NCI-H345 (cell line): ENCODE data around the gene SMIM43.

Source experiments
- DNase-seq: peaks from one replicate; lab custom pipeline; 2025; lab: John Stamatoyannopoulos, UW

Gene SMIM43

DNA sequence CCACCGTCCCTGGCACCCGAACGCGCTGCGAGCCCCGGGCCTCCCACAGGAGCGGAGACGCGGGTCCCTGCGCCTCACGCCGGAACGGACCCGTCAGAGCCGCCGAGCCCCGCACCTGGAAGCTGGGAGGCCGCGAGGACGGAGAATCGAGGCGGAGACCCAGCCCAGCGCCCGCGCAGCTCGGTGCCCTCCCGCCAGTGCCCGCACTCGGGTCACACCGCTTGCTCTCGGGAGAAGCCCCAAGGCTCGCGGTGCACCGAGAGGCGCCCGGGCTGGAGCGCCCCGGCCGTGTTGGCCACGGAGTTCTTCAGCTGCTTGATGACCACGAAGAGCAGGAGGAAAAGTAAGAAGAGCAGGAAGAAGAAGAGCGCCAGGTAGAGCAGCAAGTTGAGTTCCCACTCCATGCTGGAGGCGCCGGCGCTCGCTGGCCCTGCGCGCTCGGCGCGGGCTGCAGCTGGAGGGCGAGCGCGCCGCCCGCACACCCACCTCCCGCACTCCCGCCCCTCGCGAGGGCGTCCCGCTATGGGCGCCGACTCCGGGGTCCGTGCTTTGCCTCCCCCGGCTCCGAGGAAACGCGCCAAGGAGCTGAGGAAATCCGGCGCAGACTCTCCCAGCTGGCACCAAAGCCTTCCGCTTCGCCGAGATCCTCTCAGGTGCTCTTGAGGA lies at the start of gene SMIM43:
TSS of gene SMIM43 (minus strand) at position 463 of the 666 bp plus-strand sequence. CDS start at position 404, 59 bp downstream.
- no peak for DNase-seq

DNA sequence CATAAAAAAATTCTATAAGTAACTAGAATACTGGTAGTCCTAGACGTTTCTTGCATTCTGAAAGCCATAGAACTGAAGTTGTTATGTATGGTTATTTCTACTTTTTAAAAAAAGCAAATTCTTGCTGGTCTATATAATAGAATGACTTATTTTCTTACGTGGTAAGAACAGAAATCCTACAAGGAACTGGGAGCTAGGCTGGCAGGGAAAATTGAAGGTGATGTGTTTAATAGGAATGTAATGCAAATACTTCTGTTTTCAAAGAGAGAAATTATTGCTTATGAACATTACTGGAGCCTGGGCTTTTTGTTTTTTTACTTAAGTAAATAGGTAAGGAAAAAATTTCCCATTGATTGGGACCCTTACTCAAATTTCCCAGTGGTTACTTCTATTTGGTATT lies 49.8 kb upstream of the SMIM43 start:
- DNase-seq, result no peak

DNA sequence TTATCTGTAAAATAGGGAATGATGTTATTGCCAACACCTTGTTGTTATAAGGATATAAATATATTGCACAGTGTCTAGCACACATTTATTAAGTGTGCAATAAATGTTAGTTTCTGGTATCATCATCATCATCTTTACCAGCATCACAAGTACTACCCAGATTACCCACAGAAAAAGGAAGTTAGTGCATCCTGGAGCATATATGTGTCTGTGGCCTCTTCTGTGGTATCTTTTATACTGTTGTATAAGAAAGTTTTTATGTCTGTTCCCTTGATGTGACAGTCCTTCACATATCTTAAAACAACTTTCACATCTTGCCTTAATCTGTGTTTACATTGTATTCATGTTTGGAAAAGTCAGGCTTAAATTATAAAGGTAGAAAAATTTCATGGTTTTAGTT lies 46.2 kb upstream of the SMIM43 start:
- DNase-seq, result no peak

DNA sequence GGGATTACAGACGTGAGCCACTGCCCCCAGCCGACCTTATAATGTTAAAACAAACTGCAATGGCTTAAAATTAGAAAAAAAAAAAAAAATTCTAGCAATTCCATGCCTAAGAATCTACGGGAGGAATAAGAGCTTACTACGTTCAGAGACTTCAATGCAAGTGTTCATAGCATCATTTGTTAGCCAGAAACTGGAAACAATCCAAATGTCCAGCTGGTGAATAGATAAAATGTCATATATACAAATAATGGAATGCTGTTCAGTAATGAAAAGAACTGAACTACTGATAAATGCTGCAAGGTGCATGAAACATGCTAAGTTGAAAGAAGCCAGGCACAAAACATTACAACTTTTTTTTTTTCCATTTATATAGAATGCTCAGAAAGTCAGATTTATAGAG lies 41.4 kb upstream of the SMIM43 start:
- DNase-seq, result no peak

DNA sequence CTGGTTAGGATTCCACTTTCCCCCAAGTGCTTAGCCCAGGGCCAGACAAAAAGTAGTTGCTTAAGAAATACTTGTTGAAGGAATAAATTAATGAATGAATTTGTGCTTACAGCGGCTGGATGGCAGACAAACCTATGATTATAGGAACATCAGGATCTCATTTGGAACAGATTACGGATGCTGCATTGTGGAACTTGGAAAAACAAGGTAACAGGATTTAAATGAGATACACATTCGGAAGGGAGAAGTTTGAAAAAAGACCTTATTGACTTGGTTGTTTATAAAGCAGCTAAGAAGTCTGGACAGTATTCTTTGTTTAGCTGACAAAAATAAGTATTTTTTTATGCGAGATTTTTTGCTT lies 36.7 kb upstream of the SMIM43 start:
- no peak for DNase-seq

DNA sequence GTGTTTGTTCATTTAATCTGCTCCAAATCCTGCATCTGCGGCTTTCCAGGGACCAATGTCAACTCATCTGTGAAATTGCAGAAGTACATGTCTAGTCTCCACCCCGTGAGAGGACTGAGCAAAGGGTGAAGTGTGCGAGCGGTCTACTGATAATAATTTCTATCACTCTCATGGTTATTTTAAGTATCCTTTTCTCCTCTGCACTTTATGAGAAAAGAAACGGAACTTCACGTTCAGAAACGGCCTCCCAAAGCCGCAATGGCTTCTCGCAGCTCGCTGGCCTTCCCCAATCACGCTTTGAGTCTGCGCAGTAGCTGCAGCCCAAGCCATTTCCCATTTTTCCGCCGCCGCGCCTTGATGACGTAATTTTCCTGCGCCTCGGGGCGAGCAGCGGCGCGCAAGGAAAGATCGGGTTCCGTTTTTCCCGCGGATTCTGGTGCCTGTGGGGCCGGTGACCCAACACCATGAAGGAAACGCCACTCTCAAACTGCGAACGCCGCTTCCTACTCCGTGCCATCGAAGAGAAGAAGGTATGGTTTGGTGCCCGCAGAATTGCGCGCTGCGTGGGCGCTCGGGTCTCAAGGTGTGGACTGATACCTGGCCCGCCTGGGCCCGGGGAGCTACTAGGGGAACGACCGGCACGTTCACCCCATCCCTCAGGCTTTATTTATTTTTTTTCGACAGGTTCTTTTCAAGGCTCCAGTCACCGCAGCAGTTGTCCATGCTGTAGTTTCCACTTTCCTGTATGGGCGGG lies 36.2 kb upstream of the SMIM43 start, which contains the start of gene EXOSC9:
TSS of gene EXOSC9 (plus strand) at position 363 of the 754 bp plus-strand sequence. CDS start at position 465, 102 bp downstream.
- DNase-seq, result peak; percentile 90

DNA sequence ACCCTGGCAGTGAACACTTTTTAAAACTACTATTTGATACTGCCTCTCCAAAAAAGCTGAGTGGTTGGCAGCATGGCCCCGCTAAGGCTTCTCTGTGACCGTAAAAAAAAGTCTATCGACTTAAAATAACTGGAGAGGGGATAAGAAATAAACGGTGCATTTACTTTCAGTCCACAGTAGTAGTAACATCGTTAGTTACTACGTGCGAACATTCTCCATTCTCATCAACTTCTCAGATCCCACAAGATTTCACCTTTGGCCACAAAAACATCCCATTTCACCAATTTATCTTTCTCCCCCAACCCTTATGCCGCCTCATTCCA lies 35.6 kb upstream of the SMIM43 start:
- DNase-seq, result no peak

DNA sequence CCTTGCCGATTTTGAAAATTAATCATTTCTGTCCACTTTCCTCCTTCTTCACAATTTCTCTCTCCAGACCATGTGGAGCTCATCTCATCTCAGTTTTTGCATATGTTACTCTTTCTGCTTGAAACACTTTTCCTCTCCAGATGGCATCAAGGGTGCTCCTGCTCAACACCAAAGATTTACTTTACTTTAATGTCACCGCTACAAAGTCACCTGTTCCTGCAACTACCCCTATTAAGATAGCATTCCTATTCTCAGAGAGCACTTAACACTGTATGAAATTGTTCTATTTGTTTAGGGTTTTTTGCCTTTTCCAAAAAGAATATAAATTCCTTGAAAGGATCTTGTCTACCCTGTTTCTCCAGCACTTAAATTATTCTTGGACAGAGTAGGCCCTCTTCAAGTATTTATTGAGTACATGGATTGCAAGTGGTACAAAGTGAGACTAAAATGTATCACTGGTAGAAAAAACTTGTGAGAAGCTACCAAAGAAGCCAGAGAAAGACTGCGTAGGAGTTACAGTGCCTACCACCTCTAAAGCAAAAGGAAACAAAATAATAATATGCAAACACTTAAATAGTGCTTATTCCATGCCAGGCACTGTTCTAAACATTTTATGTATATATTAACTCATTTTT lies 35.0 kb upstream of the SMIM43 start:
- no peak for DNase-seq

DNA sequence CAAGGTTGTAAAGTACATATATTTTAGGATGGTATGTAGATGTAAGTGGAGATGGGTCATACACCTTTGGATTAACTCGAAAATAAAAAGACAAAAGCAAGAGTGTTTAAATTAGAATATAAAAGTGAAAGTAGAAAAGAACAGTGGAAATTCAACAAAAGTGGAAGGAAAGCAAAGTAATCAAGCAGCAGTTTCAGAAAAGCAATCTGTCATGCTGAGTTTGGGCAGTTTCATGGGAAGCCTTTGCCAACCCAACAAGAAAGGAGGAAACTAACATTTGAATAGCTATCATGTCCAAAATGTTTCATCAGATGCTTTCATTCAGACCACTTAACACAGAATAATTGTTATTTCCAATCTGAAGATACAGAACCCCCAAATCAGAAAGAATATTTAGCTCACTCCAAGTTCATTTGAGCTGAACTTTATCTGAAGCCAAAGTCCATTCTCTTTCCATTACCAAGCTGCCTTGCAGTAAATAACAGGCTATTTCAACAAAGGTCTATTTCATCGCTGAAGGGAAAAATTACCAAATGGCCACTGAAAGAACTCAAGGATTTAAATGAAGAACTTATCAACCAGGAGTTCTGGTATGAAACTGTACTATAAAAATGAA lies 34.4 kb upstream of the SMIM43 start:
- DNase-seq, result no peak

DNA sequence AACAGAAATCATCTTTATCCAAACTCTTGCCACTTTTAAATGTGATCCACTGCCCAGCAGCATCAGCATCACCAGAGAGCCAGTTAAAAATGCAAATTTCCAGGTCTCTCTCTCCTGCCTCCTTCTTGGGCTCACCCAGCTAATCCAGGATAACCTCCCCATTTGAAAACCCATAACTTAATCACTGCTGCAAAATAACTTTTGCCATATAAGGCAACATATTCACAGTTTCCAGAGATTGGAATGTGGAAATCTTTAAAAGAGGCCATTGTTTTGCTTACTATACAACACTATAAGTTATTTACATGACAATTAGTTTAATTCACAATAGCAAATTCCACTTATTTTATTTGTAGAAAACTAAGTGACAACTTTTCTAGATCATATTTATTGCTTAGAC lies 31.3 kb upstream of the SMIM43 start:
- DNase-seq, result no peak

DNA sequence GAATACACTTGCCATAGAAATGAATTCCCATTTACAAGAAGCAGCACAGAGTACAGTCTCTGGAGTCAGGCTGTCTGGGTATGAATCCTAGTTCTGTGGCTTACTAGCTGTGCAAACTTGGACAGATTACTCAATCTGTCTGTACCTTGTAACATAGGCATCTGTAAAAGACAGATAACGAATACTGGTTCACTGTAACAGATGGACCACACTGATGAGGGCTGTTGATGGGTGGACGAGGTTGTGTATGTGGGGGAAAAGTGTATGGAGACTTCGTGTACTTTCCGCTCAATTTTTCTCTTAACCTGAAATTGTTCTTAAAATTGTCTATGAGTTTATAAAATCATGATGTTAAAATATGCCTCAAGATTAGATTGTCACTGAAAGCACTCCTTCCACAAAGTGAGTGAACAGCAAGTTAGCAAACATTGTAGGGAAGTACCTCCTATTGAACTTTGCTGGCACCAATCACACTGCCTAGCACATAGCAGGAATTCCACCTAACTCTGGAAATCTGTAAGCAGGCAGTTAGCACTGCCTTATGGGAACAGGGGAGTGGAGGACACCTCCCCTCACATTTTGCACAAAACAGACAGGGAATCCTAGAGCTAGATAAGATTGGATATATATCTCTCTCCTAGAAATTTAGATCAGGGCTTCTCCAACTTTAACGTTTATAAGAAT lies 29.7 kb upstream of the SMIM43 start:
- no peak for DNase-seq

DNA sequence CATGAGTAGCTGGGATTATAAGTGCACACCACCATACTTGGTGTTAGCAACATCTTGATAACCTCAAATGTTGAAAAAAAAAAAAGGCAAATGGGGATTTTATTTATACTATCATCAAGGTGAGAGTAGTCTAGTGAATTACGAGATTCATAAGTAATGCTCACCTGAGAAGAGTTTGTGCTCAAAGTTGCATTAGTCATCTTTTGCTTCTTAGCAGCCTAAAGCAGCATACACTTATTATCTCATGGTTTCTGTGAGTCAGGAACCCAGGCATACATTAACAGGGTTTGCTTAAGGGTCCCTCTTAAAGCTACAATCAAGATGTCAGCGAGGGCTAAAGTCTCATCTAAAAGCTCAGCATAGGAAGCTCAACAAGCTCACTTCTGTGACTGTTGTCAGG lies 28.0 kb upstream of the SMIM43 start:
- no peak for DNase-seq

DNA sequence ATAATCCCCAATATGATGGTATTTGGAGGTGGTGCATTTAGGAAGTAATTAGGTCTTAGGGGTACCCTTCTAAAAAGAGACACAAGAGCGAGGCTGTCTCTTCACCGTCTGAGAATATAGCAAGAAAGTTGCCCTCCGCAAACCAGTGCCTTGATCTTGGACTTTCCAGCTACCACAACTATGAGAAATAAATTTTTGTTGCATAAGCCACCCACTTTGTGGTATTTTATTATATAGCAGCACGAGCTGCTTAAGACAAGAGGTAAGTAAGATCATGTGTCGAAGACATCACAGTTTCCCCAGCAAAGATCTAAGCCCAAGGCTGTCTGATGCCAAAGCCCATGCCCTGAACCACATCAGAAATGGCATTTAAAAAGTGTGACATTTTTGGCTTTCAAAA lies 26.5 kb upstream of the SMIM43 start:
- no peak for DNase-seq

DNA sequence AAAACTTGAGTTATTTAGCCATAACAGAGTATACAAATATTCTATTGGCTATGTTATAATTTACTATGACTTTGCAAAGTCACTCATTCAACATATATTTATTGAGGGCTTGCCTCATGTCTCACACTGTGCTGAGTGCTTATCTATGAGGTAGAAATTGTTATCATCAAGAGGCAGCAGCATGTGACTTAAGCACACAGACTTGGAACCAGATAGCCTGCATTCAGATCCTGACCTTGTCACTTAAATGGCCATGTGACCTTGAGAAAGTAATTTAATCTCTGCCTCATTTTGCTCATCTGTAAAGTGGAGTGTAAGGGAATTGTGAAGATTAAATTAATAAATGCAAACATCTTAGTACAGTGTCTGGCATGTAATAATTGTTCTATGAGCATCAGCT lies 26.0 kb upstream of the SMIM43 start:
- no peak for DNase-seq

DNA sequence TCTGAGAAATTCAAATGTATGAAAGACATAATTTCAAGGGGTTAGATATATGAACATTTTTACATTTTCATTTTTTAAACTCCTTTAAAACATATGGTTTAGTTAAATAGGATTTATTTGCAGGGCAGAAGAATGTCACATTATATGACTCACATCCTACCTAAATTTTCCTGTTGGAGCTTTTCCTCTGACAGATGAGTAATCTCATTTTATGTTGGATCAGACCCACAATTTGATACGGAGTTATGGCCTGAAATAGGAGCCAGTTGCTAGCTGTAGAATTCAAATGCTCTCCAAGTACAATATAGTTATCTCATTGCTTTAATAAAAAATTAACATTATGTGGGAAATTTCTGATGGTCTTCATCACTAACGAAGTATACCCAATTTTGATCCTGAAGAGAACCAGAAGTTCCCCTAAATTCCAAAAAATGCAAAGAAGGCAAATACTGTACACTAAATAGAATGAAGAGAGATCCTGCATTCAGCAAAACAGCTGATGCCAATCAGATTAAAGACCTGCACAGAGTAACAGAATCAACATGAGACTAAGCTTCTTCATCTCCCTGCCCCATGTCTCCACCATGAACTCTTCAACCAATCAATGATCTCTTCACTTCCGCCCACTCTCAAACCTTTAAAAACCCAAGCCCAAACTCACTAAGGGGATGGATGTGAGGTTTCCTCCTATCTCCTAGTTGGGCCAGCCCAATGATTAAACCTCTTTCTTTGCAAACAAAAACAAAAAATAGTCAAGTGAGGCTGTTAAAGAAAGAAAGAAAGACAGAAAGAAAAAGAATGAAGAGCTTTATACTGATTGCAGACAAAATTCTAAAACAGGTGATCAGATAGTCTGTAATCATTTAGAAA lies 25.2 kb upstream of the SMIM43 start:
- no peak for DNase-seq

DNA sequence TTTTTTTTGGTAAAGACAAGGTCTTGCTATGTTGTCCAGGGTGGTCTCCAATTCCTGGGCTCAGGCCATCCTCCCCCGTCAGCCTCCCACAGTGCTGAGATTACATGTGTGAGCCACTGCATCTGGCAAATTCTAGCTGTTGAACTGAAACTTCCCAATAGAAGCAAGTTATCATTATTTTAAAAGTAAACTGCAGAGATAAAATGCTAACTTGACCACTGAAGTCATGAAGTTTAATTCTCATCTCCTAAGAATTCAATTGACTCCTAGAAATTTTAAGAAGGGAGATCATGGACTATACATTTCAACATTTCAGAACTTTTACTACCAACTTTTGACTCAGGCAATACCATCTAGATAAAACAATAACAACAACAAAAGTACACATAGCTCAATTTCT lies 24.5 kb upstream of the SMIM43 start:
- no peak for DNase-seq

DNA sequence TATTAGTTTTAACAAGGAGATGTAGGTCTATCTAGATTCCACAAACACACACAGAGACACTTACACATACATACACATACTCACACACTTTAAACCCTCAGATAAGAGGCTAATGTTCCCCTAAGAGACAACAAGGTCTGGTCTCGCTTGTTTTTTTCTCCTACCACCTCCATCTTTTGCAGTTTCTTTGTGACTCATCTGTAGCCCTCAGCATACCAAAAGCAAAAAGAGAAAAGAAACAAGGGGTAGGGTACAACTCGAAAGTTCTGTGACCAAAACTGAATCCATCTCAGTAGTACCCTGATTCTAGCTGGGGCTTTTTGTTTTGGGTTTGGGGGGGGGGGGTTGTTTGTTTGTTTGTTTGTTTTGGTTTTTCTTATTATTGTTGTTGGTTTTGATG lies 23.9 kb upstream of the SMIM43 start:
- DNase-seq, result no peak

DNA sequence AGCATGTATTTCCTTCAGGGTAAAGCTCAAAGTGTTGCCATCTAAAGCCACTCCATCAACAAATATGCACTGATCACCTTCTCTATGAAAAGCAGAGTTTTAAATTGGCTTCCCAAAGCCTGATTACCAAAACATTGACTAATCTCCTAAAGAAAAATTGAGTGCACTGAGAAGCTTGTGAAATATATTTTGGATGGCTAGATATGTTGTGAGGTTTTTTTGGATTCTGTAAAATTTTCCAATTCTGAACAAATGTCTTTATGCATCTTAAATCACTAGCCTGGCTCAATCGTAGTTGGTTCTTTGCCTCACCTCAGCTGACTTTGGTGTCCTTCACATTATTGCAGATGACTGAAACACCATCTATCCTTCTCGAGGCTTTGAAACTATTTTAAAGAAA lies 21.3 kb upstream of the SMIM43 start:
- DNase-seq, result no peak

DNA sequence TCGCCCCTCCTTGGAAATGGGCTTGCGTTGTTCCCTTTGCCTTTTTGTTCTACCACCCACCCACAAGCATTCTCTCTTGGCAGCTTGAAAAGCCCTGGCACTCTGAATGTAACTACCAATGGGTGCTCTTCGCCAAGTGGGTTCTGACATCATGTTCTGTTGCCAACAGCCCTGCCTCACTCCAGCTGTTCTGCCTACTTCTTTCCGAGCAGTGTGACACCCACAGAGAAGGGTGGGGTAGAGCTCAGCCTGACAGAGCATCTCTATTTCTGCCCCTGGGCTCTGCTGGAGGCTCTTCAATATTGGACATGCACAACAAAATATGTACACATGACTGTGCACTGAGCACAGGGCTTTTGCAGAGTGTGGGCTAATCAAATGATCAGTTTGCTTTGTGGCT lies 20.5 kb upstream of the SMIM43 start:
- DNase-seq, result no peak

DNA sequence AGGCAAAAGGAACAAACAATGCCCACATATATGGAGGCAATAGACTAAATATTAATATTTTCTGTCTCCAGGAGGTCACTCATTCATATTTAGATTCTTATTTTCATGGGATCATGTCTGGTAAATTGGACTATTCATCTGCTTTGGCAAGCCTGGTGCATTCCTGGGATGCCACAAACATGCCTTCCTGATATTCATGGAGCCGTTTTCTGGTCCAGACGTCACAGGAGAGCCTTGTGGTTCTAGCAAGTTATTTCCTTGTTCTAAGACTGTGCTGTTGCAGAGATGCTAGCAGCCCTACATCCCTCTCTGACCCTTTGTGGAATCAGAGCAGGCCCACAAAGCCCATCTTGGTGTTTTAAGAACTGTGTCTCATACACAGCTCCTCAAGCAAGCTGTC lies 20.0 kb upstream of the SMIM43 start:
- DNase-seq, result no peak

DNA sequence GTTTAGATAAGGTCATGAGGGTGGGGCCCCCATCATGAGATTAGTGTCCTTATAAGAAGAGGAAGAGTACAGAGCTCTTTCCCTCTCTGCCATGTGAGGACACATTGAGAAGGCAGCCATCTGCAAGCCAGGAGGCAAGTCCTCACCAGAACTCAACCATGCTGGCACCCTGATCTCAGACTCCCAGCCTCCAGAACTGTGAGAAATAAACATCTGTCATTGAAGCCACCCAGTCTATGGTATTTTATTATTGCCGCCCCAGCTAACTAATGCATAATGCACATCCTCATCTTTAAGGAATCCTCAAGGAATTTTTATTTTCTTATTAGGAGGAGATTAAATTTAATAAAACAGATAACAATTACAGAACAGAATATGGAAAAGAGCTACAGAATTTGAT lies 19.4 kb upstream of the SMIM43 start:
- DNase-seq, result no peak
